PC-3 (cell line): ENCODE results near the gene HDAC4. TPM values are rescaled to one million over a fixed set of nuclear protein-coding genes. Genes with fewer than 3 reads are reported as not detected.

Source experiments
- ATAC-seq: fragments of 200-7000 bp; cut with Tn5 transposase; 2 replicates; pipeline ENCODE4 v1.9.1; 2020; ENCODE audit warnings: mild to moderate bottlenecking, moderate library complexity
- BruUV-seq: library from RNA; stranded (reverse); fragments of 400-500 nt; replicated peaks from 2 replicates; lab custom pipeline; 2021; lab: Mats Ljungman, UMichigan
- CTCF ChIA-PET: fragments of 300-600 bp; sonication (Branson Sonifier 250); formaldehyde crosslinking; loops from one replicate; lab custom pipeline; 2022; ENCODE audit warnings: antibody characterized with exemption; lab: Charles Lee
- POLR2A ChIA-PET: fragments of 300-600 bp; sonication (Branson Sonifier 250); formaldehyde crosslinking; loops from one replicate; lab custom pipeline; 2022; ENCODE audit warnings: antibody characterized with exemption; ENCODE audit not compliant: unreplicated experiment; lab: Charles Lee
- DNase-seq: peaks from one replicate; pipeline ENCODE4 v3.0.0-alpha.2; 2015
- H2AFZ ChIP-seq: fragments of 300-600 bp; sonication (generic); 2 replicates; pipeline ENCODE4 v1.6.0; 2016; ENCODE audit warnings: antibody characterized with exemption, low read length
- H3F3A ChIP-seq: fragments of 300-600 bp; sonication (generic); one replicate; pipeline ENCODE4 v1.6.0; 2017; ENCODE audit warnings: antibody characterized with exemption, low read length, control low read depth, mild to moderate bottlenecking; ENCODE audit not compliant: unreplicated experiment
- H3K27ac ChIP-seq: fragments of 300-600 bp; sonication (generic); 2 replicates; pipeline ENCODE4 v1.5.1; 2016; ENCODE audit warnings: mild to moderate bottlenecking, low read length
- H3K27me3 ChIP-seq: fragments of 300-600 bp; sonication (generic); 2 replicates; pipeline ENCODE4 v1.6.1; 2016; ENCODE audit warnings: low read length, mixed read lengths
- H3K36me3 ChIP-seq: fragments of 300-600 bp; sonication (generic); 2 replicates; pipeline ENCODE4 v1.6.1; 2016; ENCODE audit warnings: low read depth, mixed run types, low read length, mixed read lengths
- H3K4me1 ChIP-seq: fragments of 300-600 bp; sonication (generic); 2 replicates; pipeline ENCODE4 v1.5.1; 2016; ENCODE audit warnings: low read length; ENCODE audit not compliant: insufficient read depth
- H3K4me2 ChIP-seq: fragments of 300-600 bp; sonication (generic); 2 replicates; pipeline ENCODE4 v1.6.0; 2016; ENCODE audit warnings: low read length
- H3K4me3 ChIP-seq: fragments of 300-600 bp; sonication (generic); 2 replicates; pipeline ENCODE4 v1.5.1; 2016; ENCODE audit warnings: mild to moderate bottlenecking, low read length, mixed read lengths
- H3K79me2 ChIP-seq: fragments of 300-600 bp; sonication (generic); 2 replicates; pipeline ENCODE4 v1.6.1; 2017; ENCODE audit warnings: low read length, mixed read lengths
- H3K9ac ChIP-seq: fragments of 300-600 bp; sonication (generic); 2 replicates; pipeline ENCODE4 v1.6.0; 2016; ENCODE audit warnings: mild to moderate bottlenecking, low read length
- H3K9me2 ChIP-seq: fragments of 300-600 bp; sonication (generic); replicated peaks from 2 replicates; pipeline ENCODE4 v1.6.1; 2016; ENCODE audit warnings: mixed run types, low read length, mixed read lengths
- H3K9me3 ChIP-seq: fragments of 300-600 bp; sonication (generic); 2 replicates; pipeline ENCODE4 v1.6.1; 2016; ENCODE audit warnings: low read length, mixed read lengths
- H4K20me1 ChIP-seq: fragments of 300-600 bp; sonication (generic); 2 replicates; pipeline ENCODE4 v1.6.1; 2016; ENCODE audit warnings: low read length, mixed read lengths
- EZH2 ChIP-seq: fragments of 300-600 bp; sonication (generic); IDR thresholded peaks from one replicate; pipeline ENCODE4 v1.6.1; 2017; ENCODE audit warnings: antibody characterized with exemption, mild to moderate bottlenecking, low read length; ENCODE audit not compliant: unreplicated experiment
- EZH2phosphoT487 ChIP-seq: fragments of 300-600 bp; sonication (generic); IDR thresholded peaks from 2 replicates; pipeline ENCODE4 v1.6.1; 2018; ENCODE audit warnings: mild to moderate bottlenecking, antibody characterized with exemption, low read length, borderline replicate concordance
- intact Hi-C: fragments of 100-400 bp; cut with micrococcal nuclease; formaldehyde crosslinking; loops from 2 replicates; pipeline ENCODE4 v1.9.0; 2023
- total RNA-seq: library from RNA; depleted of rRNA; stranded (reverse); fragments of >200 nt; gene quantifications from 2 replicates; pipeline ENCODE4 v1.2.3, GENCODE V29; 2014
- TF ChIP-seq, protein P1 (sequence below): fragments of 300-600 bp; sonication (generic); conservative IDR thresholded peaks from 2 replicates; pipeline ENCODE4 v1.5.1; 2017; ENCODE audit warnings: antibody characterized with exemption, low read depth, mild to moderate bottlenecking, low read length

The HDAC4 gene
- total RNA-seq, 1 experiment from 2014 or later, result 8.5 TPM

DNA sequence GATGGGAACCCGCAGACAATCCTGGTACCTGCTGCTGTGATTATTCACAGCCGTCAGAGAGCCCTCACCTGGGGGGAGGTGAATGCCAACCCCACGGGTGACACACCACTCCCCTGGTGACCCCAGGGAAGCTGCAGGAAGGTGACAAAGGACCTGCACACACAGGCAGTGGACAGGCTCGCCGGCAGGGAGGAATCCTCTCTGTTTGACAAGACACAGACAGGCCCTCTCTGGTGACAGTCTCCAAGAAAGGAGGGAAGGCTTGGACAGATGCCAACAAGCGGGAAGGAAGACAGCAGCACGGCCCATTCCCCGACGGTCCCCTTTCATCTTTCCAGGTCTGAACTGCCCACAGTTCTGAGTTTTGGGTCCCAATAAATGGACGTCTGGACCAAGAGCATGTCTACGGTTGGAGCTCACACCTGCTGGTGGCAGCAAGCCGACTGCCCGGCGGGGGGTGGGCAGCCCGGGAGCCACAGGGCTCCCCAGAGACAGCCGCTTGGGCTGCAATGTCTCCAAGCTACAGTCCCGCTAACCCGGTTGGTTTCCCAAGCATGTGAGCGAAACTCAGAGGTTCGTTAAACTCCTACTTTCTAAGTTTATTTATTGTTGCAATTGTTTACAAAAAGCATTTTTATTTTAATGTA lies 31.8 kb downstream of the HDAC4 start:
- no peaks in the 10 kb centered on the region for H3K4me1 ChIP-seq
- no peaks in the 10 kb centered on the region for H3K9me3 ChIP-seq
- POLR2A ChIA-PET, result no interaction called here
- no peak overlapping the region for H3K9ac ChIP-seq
- no peak overlapping the region for H2AFZ ChIP-seq
- no peak for DNase-seq
- H3K79me2 ChIP-seq, result no peaks in the 10 kb centered on the region
- H3K4me3 ChIP-seq, result no peak overlapping the region
- no peaks in the 10 kb centered on the region for H3F3A ChIP-seq
- CTCF ChIA-PET, result no interaction called here
- no peak for TF ChIP-seq EZH2phosphoT487
- TF ChIP-seq, protein P1, sequence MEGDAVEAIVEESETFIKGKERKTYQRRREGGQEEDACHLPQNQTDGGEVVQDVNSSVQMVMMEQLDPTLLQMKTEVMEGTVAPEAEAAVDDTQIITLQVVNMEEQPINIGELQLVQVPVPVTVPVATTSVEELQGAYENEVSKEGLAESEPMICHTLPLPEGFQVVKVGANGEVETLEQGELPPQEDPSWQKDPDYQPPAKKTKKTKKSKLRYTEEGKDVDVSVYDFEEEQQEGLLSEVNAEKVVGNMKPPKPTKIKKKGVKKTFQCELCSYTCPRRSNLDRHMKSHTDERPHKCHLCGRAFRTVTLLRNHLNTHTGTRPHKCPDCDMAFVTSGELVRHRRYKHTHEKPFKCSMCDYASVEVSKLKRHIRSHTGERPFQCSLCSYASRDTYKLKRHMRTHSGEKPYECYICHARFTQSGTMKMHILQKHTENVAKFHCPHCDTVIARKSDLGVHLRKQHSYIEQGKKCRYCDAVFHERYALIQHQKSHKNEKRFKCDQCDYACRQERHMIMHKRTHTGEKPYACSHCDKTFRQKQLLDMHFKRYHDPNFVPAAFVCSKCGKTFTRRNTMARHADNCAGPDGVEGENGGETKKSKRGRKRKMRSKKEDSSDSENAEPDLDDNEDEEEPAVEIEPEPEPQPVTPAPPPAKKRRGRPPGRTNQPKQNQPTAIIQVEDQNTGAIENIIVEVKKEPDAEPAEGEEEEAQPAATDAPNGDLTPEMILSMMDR, result no peak
- no peak for TF ChIP-seq EZH2
- H3K27ac ChIP-seq, result no peak overlapping the region
- intact Hi-C loops, result no loop called here
- no peaks in the 10 kb centered on the region for H3K36me3 ChIP-seq
- no peak for ATAC-seq
- no peaks in the 10 kb centered on the region for H4K20me1 ChIP-seq
- H3K9me2 ChIP-seq, result no peaks in the 10 kb centered on the region
- no TSS peak for BruUV-seq
- no peaks in the 10 kb centered on the region for H3K27me3 ChIP-seq
- H3K4me2 ChIP-seq, result no peak overlapping the region

DNA sequence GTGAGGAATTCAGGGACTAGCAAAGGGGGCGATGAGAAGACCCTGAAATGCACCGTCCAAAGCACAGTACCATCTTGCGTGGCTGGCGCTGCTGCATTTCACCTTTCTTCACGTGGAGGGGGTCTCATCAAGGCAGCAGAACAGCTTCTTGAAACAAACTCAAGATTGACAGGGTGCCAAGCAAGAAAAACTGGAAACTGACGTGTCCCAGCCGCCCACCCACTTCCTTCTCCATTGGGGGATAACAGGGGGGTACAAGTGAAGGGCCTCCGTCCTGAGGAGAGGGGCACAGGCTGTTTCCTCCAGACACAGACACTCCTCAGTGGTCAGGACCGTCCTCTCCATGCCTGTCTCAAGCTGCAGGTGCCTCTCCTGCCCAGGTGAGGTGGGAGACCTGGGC lies 32.5 kb downstream of the HDAC4 start:
- no peak overlapping the region for H3K4me3 ChIP-seq
- ChIA-PET POLR2A (no interaction called here), CTCF (no interaction called here)
- ATAC-seq (no peak), DNase-seq (no peak)
- no peak overlapping the region for H3K9ac ChIP-seq
- H3K79me2 ChIP-seq, result no peaks in the 10 kb centered on the region
- H2AFZ ChIP-seq, result no peak overlapping the region
- H3K4me2 ChIP-seq, result no peak overlapping the region
- intact Hi-C loops, result no loop called here
- H3K9me3 ChIP-seq, result no peaks in the 10 kb centered on the region
- H3K27me3 ChIP-seq, result no peaks in the 10 kb centered on the region
- H3K4me1 ChIP-seq, result no peaks in the 10 kb centered on the region
- H3K36me3 ChIP-seq, result no peaks in the 10 kb centered on the region
- TF ChIP-seq, protein P1, result no peak
- no peak for TF ChIP-seq EZH2
- no peak for TF ChIP-seq EZH2phosphoT487
- H3F3A ChIP-seq, result no peaks in the 10 kb centered on the region
- H3K9me2 ChIP-seq, result no peaks in the 10 kb centered on the region
- no peak overlapping the region for H3K27ac ChIP-seq
- no peaks in the 10 kb centered on the region for H4K20me1 ChIP-seq
- no TSS peak for BruUV-seq

DNA sequence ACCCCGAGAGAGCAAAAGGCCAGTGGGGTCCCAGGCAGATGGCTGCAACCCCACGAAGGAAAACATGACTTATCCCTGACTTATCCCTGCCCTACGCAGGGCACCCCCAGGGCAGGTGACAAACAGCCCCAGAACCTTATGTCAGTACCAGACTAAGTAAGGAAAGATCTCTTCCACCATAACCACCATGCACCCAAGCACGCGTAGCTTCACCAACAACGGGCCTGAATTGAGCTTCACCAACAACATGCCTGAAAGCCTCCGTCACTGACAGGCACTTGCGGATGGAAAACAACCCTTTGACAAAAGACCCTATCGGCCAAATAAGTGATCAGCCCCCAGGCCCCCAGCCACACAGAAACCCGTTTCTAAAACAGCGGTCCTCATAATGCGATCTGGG lies 34.1 kb downstream of the HDAC4 start:
- intact Hi-C loops, result no loop called here
- no peak overlapping the region for H3K4me2 ChIP-seq
- no TSS peak for BruUV-seq
- DNase-seq (no peak), ATAC-seq (no peak)
- H3K4me3 ChIP-seq, result no peak overlapping the region
- POLR2A ChIA-PET, result no interaction called here
- H3F3A ChIP-seq, result no peaks in the 10 kb centered on the region
- H4K20me1 ChIP-seq, result no peaks in the 10 kb centered on the region
- no peak overlapping the region for H3K27ac ChIP-seq
- H3K27me3 ChIP-seq, result no peaks in the 10 kb centered on the region
- H3K4me1 ChIP-seq, result no peaks in the 10 kb centered on the region
- H3K79me2 ChIP-seq, result no peaks in the 10 kb centered on the region
- no peaks in the 10 kb centered on the region for H3K9me2 ChIP-seq
- TF ChIP-seq EZH2, result no peak
- TF ChIP-seq EZH2phosphoT487, result no peak
- TF ChIP-seq, protein P1, result no peak
- no peak overlapping the region for H2AFZ ChIP-seq
- H3K36me3 ChIP-seq, result no peaks in the 10 kb centered on the region
- H3K9ac ChIP-seq, result no peak overlapping the region
- CTCF ChIA-PET, result no interaction called here
- no peaks in the 10 kb centered on the region for H3K9me3 ChIP-seq
